GM23248 (cell line): ENCODE results near the gene SDK2. TPM values are rescaled to one million over a fixed set of nuclear protein-coding genes. Genes with fewer than 3 reads are reported as not detected.

Source experiments
- DNase-seq: peaks from one replicate; pipeline ENCODE4 v3.0.0-alpha.2; 2015
- H2AFZ ChIP-seq: fragments of 200-600 bp; sonication (generic); 2 replicates; pipeline ENCODE4 v1.6.1; 2016; ENCODE audit warnings: antibody characterized with exemption
- H3F3A ChIP-seq: fragments of 200-600 bp; sonication (generic); 2 replicates; pipeline ENCODE4 v1.6.1; 2016; ENCODE audit warnings: mild to moderate bottlenecking, antibody characterized with exemption, mixed run types; ENCODE audit not compliant: insufficient read depth
- H3K27ac ChIP-seq: fragments of 200-600 bp; sonication (generic); 2 replicates; pipeline ENCODE4 v1.5.1; 2016; ENCODE audit warnings: mild to moderate bottlenecking
- H3K27me3 ChIP-seq: fragments of 200-600 bp; sonication (generic); replicated peaks from 2 replicates; pipeline ENCODE4 v1.6.1; 2016; ENCODE audit warnings: mild to moderate bottlenecking; ENCODE audit not compliant: insufficient read depth
- H3K36me3 ChIP-seq: fragments of 200-600 bp; sonication (generic); 2 replicates; pipeline ENCODE4 v1.6.1; 2016; ENCODE audit warnings: low read depth, mild to moderate bottlenecking
- H3K4me1 ChIP-seq: fragments of 200-600 bp; sonication (generic); 2 replicates; pipeline ENCODE4 v1.6.1; 2016; ENCODE audit warnings: mild to moderate bottlenecking; ENCODE audit not compliant: insufficient read depth
- H3K4me2 ChIP-seq: fragments of 200-600 bp; sonication (generic); one replicate; pipeline ENCODE4 v1.6.1; 2016; ENCODE audit warnings: mild to moderate bottlenecking; ENCODE audit not compliant: unreplicated experiment
- H3K4me3 ChIP-seq: fragments of 200-600 bp; sonication (generic); 2 replicates; pipeline ENCODE4 v1.5.1; 2016; ENCODE audit warnings: mild to moderate bottlenecking
- H3K79me2 ChIP-seq: fragments of 200-600 bp; sonication (generic); 2 replicates; pipeline ENCODE4 v1.6.1; 2016; ENCODE audit warnings: mild to moderate bottlenecking; ENCODE audit not compliant: insufficient read depth
- H3K9ac ChIP-seq: fragments of 200-600 bp; sonication (generic); 2 replicates; pipeline ENCODE4 v1.6.1; 2016; ENCODE audit warnings: mild to moderate bottlenecking
- H3K9me2 ChIP-seq: fragments of 200-600 bp; sonication (generic); 2 replicates; pipeline ENCODE4 v1.6.1; 2016; ENCODE audit warnings: mixed run types, mild to moderate bottlenecking, moderate library complexity; ENCODE audit not compliant: insufficient read depth
- H3K9me3 ChIP-seq: fragments of 200-600 bp; sonication (generic); one replicate; pipeline ENCODE4 v1.6.1; 2017; ENCODE audit warnings: low read depth
- H4K20me1 ChIP-seq: fragments of 200-600 bp; sonication (generic); 2 replicates; pipeline ENCODE4 v1.6.0; 2016; ENCODE audit not compliant: insufficient read depth
- EZH2 ChIP-seq: fragments of 200-600 bp; sonication (generic); IDR thresholded peaks from 2 replicates; pipeline ENCODE4 v1.6.1; 2018; ENCODE audit warnings: antibody characterized with exemption, mild to moderate bottlenecking; ENCODE audit not compliant: insufficient read depth, poor library complexity, severe bottlenecking
- EZH2phosphoT487 ChIP-seq: fragments of 200-600 bp; sonication (generic); IDR thresholded peaks from 2 replicates; pipeline ENCODE4 v1.6.1; 2018; ENCODE audit warnings: antibody characterized with exemption, moderate library complexity, mild to moderate bottlenecking, low read depth; ENCODE audit not compliant: insufficient read depth
- WGBS, 2 experiments: methylation state at CpG; one replicate each; pipeline ENCODE4 v1.1.6; 2015 to 2017; ENCODE audit warnings: low lambda C conversion rate in 2 of 2, low coverage in 1 of 2; ENCODE audit errors: missing lambda C conversion rate in 2 of 2; 5-methylcytosine and 5-hydroxymethylcytosine counted together
- in situ Hi-C: fragments of 300-500 bp; cut with MboI; formaldehyde crosslinking; loops from 2 replicates; pipeline ENCODE4 v1.15.0; 2020
- polyA plus RNA-seq: library from polyadenylated mRNA; unstranded; fragments of >200 nt; fragmentation: Nextera tagmentation; extraction: Ambion mirVana; gene quantifications from 2 replicates; pipeline ENCODE4 v1.2.1, GENCODE V29; 2016
- total RNA-seq: library from RNA; depleted of rRNA; stranded (reverse); fragments of >200 nt; shearing (Covaris generic); gene quantifications from 2 replicates; pipeline ENCODE4 v1.2.3, GENCODE V29; 2014; rRNA removed

The SDK2 gene, protein sequence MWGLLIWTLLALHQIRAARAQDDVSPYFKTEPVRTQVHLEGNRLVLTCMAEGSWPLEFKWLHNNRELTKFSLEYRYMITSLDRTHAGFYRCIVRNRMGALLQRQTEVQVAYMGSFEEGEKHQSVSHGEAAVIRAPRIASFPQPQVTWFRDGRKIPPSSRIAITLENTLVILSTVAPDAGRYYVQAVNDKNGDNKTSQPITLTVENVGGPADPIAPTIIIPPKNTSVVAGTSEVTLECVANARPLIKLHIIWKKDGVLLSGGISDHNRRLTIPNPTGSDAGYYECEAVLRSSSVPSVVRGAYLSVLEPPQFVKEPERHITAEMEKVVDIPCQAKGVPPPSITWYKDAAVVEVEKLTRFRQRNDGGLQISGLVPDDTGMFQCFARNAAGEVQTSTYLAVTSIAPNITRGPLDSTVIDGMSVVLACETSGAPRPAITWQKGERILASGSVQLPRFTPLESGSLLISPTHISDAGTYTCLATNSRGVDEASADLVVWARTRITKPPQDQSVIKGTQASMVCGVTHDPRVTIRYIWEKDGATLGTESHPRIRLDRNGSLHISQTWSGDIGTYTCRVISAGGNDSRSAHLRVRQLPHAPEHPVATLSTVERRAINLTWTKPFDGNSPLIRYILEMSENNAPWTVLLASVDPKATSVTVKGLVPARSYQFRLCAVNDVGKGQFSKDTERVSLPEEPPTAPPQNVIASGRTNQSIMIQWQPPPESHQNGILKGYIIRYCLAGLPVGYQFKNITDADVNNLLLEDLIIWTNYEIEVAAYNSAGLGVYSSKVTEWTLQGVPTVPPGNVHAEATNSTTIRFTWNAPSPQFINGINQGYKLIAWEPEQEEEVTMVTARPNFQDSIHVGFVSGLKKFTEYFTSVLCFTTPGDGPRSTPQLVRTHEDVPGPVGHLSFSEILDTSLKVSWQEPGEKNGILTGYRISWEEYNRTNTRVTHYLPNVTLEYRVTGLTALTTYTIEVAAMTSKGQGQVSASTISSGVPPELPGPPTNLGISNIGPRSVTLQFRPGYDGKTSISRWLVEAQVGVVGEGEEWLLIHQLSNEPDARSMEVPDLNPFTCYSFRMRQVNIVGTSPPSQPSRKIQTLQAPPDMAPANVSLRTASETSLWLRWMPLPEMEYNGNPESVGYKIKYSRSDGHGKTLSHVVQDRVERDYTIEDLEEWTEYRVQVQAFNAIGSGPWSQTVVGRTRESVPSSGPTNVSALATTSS (N-terminal part only)
- total RNA-seq, result under 0.01 TPM in 1 of 2 replicates, not detected in the other
- polyA plus RNA-seq, result 0.03 TPM in 1 of 2 replicates, not detected in the other

DNA sequence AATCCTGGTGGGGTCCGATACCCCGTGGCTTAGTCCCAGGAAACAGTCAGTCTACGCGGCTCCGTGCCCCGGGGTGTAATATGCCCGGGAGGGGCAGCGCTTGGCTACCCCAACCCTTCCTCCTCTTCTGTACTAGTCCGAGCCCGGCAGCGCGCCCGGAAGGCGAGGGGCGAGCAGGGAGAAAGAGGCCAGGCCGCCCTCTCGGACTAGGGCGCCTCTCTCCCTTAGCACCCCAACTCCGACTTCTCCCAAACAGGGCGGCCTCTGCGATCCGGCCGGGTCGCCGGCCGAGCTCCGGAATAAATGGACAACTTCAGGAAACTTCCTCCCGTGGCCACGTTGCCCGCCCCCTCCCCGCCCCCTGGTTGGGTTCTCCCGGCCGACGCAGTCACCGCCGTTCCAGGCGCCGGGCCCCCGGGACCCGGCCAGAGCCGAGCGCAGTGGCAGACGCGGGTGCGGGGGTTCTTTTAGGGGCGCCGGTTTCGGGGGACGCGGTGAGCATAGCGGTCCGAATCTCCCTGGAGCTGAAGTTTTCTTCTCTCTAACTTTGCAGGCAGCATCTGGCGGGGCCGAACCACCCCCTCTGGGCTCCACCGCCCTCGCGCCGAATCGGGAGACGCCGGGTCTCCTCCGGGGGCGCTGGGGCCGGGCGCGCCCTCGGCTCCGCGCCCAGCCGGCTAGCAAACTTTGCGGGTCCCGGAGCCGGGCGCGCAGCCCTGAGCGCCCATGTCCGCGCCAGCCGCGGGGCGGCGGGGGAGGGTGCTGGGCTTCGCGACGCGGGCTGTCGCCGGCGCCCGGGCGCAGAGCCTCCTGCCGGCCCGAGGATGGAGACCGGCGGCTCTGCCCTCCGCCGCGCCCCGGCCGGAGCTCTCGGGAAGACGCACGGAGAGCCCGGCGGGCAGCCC lies at the start of gene SDK2:
TSS of gene SDK2 (minus strand) at position 301 of the 905 bp plus-strand sequence. CDS start 357 bp downstream, outside the sequence.
- Histone ChIP-seq H3F3A (no peaks in the 10 kb centered on the region), H3K4me1 (no peaks in the 10 kb centered on the region), H3K4me2 (peak within 1 kb of the TSS; percentile 53), H3K4me3 (peak within 1 kb of the TSS; percentile 47), H2AFZ (no peak within 1 kb of the TSS), H3K9ac (no peak within 1 kb of the TSS), H4K20me1 (no peaks in the 10 kb centered on the region), H3K27me3 (peaks cover 50% of the 10 kb centered on the region), H3K9me3 (no peaks in the 10 kb centered on the region), H3K79me2 (no peaks in the 10 kb centered on the region), H3K9me2 (no peaks in the 10 kb centered on the region), H3K27ac (no peak within 1 kb of the TSS), H3K36me3 (no peaks in the 10 kb centered on the region)
- in situ Hi-C loops, result no loop called here
- DNase-seq, result peak; percentile 35
- no peak for TF ChIP-seq EZH2phosphoT487
- TF ChIP-seq EZH2, result peak; percentile 86
- WGBS, 2 experiments, result 2% methylated on average over 49 to 95 of the region's 105 CpGs

DNA sequence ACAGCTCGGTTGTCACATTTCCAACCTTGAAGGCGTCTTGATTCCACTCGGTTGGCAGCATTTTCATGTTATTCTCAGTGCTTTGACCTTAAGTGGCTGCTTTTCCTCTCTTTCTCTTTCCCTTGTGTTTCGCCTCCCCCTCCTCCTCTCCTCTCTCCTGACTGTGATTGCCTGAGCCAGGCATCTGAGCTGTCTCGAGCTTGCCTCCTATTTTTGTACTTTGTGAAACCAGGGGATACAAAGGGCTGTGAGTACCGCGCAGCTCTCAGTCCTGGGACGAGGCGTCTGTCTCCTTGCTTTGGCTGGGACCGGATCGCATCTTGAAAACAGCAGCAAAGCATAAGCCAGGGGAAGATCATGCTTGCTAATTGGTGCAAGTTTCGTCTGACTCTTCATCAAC lies 48.8 kb upstream of the SDK2 start:
- H3K27ac ChIP-seq, result no peak overlapping the region
- no peaks in the 10 kb centered on the region for H3K27me3 ChIP-seq
- H3K9ac ChIP-seq, result no peak overlapping the region
- no peaks in the 10 kb centered on the region for H3K4me1 ChIP-seq
- H3K4me3 ChIP-seq, result no peak overlapping the region
- H3K79me2 ChIP-seq, result no peaks in the 10 kb centered on the region
- H3K9me2 ChIP-seq, result no peaks in the 10 kb centered on the region
- 43 to 48% methylated on average over 12 of the region's 12 CpGs for WGBS, 2 experiments
- DNase-seq, result no peak
- no peak overlapping the region for H3K4me2 ChIP-seq
- in situ Hi-C loops, result no loop called here
- H3F3A ChIP-seq, result no peaks in the 10 kb centered on the region
- no peak overlapping the region for H2AFZ ChIP-seq
- no peaks in the 10 kb centered on the region for H3K36me3 ChIP-seq
- no peak for TF ChIP-seq EZH2
- no peak for TF ChIP-seq EZH2phosphoT487
- no peaks in the 10 kb centered on the region for H3K9me3 ChIP-seq
- no peaks in the 10 kb centered on the region for H4K20me1 ChIP-seq

DNA sequence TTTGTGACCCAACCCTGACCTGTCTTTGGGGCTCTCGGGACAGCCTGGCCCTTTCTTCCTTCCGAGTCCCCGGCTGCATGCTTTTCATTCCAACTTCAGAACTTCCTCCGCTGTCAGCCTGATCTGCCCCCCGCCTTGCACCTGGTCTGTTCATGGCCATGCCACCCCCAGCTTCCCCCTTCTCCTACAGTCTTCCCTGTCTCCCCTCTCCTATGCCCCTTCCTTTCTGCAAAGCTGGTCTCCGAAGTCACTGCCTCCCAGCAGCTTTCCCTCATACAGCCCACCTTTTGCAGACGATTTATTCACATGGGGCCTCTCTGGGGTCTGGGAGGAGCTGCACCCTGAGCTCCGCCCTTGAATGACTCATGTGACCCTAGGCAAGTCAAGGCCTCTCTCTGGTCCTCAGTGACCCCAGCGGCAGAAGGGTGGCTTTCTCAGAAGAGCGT lies 47.1 kb upstream of the SDK2 start:
- in situ Hi-C loops, result no loop called here
- H3K9me3 ChIP-seq, result no peaks in the 10 kb centered on the region
- H3K9me2 ChIP-seq, result no peaks in the 10 kb centered on the region
- no peak overlapping the region for H3K4me3 ChIP-seq
- no peaks in the 10 kb centered on the region for H3K36me3 ChIP-seq
- H3K4me2 ChIP-seq, result no peak overlapping the region
- no peak overlapping the region for H3K9ac ChIP-seq
- H3K4me1 ChIP-seq, result no peaks in the 10 kb centered on the region
- H3K79me2 ChIP-seq, result no peaks in the 10 kb centered on the region
- WGBS, 2 experiments, result 58 to 61% methylated on average over 10 of the region's 10 CpGs
- TF ChIP-seq EZH2, result no peak
- TF ChIP-seq EZH2phosphoT487, result no peak
- H3K27ac ChIP-seq, result no peak overlapping the region
- no peak for DNase-seq
- no peaks in the 10 kb centered on the region for H3K27me3 ChIP-seq
- H4K20me1 ChIP-seq, result no peaks in the 10 kb centered on the region
- no peaks in the 10 kb centered on the region for H3F3A ChIP-seq
- no peak overlapping the region for H2AFZ ChIP-seq
